H1 (cell line): Measurements from ENCODE around the gene DHRS2. TPM values are rescaled to one million over a fixed set of nuclear protein-coding genes. Genes with fewer than 3 reads are reported as not detected.
A peak's percentile ranks its signal among the peaks of the same experiment; 100 is the strongest.

ENCODE experiments used
- CTCF ChIA-PET: fragments of 300-600 bp; sonication (Branson Sonifier 250); formaldehyde crosslinking; loops from one replicate; lab custom pipeline; 2021; ENCODE audit not compliant: partially characterized antibody; lab: Charles Lee
- POLR2A ChIA-PET: fragments of 300-600 bp; sonication (Branson Sonifier 250); formaldehyde crosslinking; loops from one replicate; lab custom pipeline; 2021; ENCODE audit warnings: inconsistent platforms; ENCODE audit not compliant: partially characterized antibody; lab: Charles Lee
- DNase-seq, 2 experiments: peaks; one replicate each; pipeline versions ENCODE4 v3.0.0 to v3.0.0-alpha.2; 2010 to 2022; ENCODE audit warnings: low spot score in 2 of 2, low read depth in 1 of 2, mixed read lengths in 1 of 2
- FAIRE-seq: peaks from 2 replicates; lab custom pipeline; 2011; peaks lifted over from hg19 to GRCh38; lab: Jason Lieb, UNC
- H2AFZ ChIP-seq: 2 replicates; pipeline ENCODE4 v1.8.1; 2012; ENCODE audit warnings: low read length, inconsistent platforms
- H2AK5ac ChIP-seq: 2 replicates; pipeline ENCODE4 v1.6.1; 2013; ENCODE audit warnings: low read depth, low read length
- H2BK120ac ChIP-seq: replicated peaks from 2 replicates; pipeline ENCODE3; 2013; ENCODE audit warnings: low read depth, low read length, inconsistent platforms
- H2BK12ac ChIP-seq: 2 replicates; pipeline ENCODE4 v1.6.1; 2013; ENCODE audit warnings: low read depth, low read length
- H2BK15ac ChIP-seq: 2 replicates; pipeline ENCODE4 v1.6.1; 2013; ENCODE audit warnings: low read length
- H2BK20ac ChIP-seq: 2 replicates; pipeline ENCODE4 v1.6.1; 2013; ENCODE audit warnings: low read length
- H2BK5ac ChIP-seq: 2 replicates; pipeline ENCODE4 v1.6.1; 2013; ENCODE audit warnings: low read depth, low read length
- H3K14ac ChIP-seq: 2 replicates; pipeline ENCODE4 v1.6.1; 2013; ENCODE audit warnings: inconsistent platforms; ENCODE audit not compliant: insufficient read length
- H3K18ac ChIP-seq: 2 replicates; pipeline ENCODE4 v1.6.1; 2013; ENCODE audit warnings: low read length; ENCODE audit errors: extremely low read depth
- H3K23ac ChIP-seq: 2 replicates; pipeline ENCODE4 v1.6.1; 2013; ENCODE audit warnings: inconsistent platforms; ENCODE audit not compliant: insufficient read length
- H3K23me2 ChIP-seq: 2 replicates; pipeline ENCODE4 v1.6.1; 2013; ENCODE audit warnings: low read depth, low read length
- H3K27ac ChIP-seq: 2 replicates; pipeline ENCODE4 v1.6.1; 2011; ENCODE audit warnings: low read depth, low read length, inconsistent platforms
- H3K27me3 ChIP-seq, 4 experiments: replicated peaks in 1 of 4; 1 replicate in 1 of 4; 2 replicates in 3 of 4; pipeline versions ENCODE4 v1.6.1 to v1.8.1; 2011 to 2013; ENCODE audit warnings: low read length in 3 of 4, mild to moderate bottlenecking in 3 of 4, inconsistent platforms in 2 of 4, mixed read lengths in 2 of 4, moderate library complexity in 1 of 4; ENCODE audit not compliant: control insufficient read depth in 3 of 4, insufficient read depth in 3 of 4; ENCODE audit errors: extremely low read depth in 1 of 4
- H3K36me3 ChIP-seq, 4 experiments: 2 replicates each; pipeline versions ENCODE4 v1.6.1 to v1.8.1; 2011 to 2013; ENCODE audit warnings: mild to moderate bottlenecking in 4 of 4, low read length in 3 of 4, moderate library complexity in 2 of 4, control low read depth in 1 of 4, inconsistent platforms in 1 of 4; ENCODE audit not compliant: insufficient read depth in 4 of 4, control insufficient read depth in 2 of 4
- H3K4ac ChIP-seq: replicated peaks from 2 replicates; pipeline ENCODE3; 2013; ENCODE audit warnings: low read length, low read depth, mixed read lengths, inconsistent platforms; ENCODE audit not compliant: insufficient read length
- H3K4me1 ChIP-seq, 4 experiments: replicated peaks in 1 of 4; 1 replicate in 1 of 4; 2 replicates in 3 of 4; pipeline versions ENCODE4 v1.6.1 to v1.8.1; 2011 to 2013; ENCODE audit warnings: low read length in 3 of 4, inconsistent platforms in 2 of 4, mixed read lengths in 1 of 4; ENCODE audit not compliant: insufficient read depth in 4 of 4, control insufficient read depth in 3 of 4
- H3K4me2 ChIP-seq, 2 experiments: 2 replicates each; pipeline versions ENCODE4 v1.6.1 to v1.8.1; 2011 to 2013; ENCODE audit warnings: low read depth in 2 of 2, low read length in 2 of 2, control low read depth in 1 of 2, inconsistent platforms in 1 of 2, mild to moderate bottlenecking in 1 of 2; ENCODE audit not compliant: insufficient read depth in 1 of 2
- H3K4me3 ChIP-seq, 4 experiments: fragments of 200-600, 300-600 bp in 1 of 4; sonication (generic), shearing (Covaris generic), sonication (Bioruptor Twin) in 1 of 4; 2 replicates each; pipeline versions ENCODE4 v1.5.1 to v1.8.1; 2011 to 2016; ENCODE audit warnings: low read length in 4 of 4, low read depth in 3 of 4, control low read depth in 2 of 4, inconsistent platforms in 2 of 4, mild to moderate bottlenecking in 2 of 4, mixed read lengths in 1 of 4, moderate library complexity in 1 of 4; ENCODE audit not compliant: insufficient read depth in 2 of 4; ENCODE audit errors: extremely low read depth in 1 of 4
- H3K56ac ChIP-seq: replicated peaks from 2 replicates; pipeline ENCODE3; 2013; ENCODE audit warnings: low read depth, mild to moderate bottlenecking, mixed read lengths, low read length, inconsistent platforms; ENCODE audit not compliant: insufficient read length
- H3K79me1 ChIP-seq: 2 replicates; pipeline ENCODE4 v1.6.1; 2013; ENCODE audit warnings: low read depth, low read length, control low read depth
- H3K79me2 ChIP-seq, 2 experiments: 2 replicates each; pipeline versions ENCODE4 v1.6.1 to v1.8.1; 2012 to 2013; ENCODE audit warnings: low read length in 2 of 2, mild to moderate bottlenecking in 2 of 2, inconsistent platforms in 1 of 2; ENCODE audit not compliant: insufficient read depth in 2 of 2, control insufficient read depth in 1 of 2
- H3K9ac ChIP-seq, 4 experiments: replicated peaks in 1 of 4; 1 replicate in 1 of 4; 2 replicates in 3 of 4; pipeline versions ENCODE4 v1.6.1 to v1.8.1; 2011 to 2013; ENCODE audit warnings: low read depth in 3 of 4, low read length in 3 of 4, control low read depth in 2 of 4, mild to moderate bottlenecking in 2 of 4, moderate library complexity in 2 of 4, inconsistent platforms in 1 of 4; ENCODE audit errors: extremely low read depth in 1 of 4
- H3K9me3 ChIP-seq, 2 experiments: 2 replicates each; pipeline versions ENCODE4 v1.6.1 to v1.8.1; 2012 to 2013; ENCODE audit warnings: mild to moderate bottlenecking in 2 of 2, moderate library complexity in 2 of 2, control low read depth in 1 of 2, inconsistent platforms in 1 of 2, low read depth in 1 of 2, low read length in 1 of 2, mixed read lengths in 1 of 2; ENCODE audit not compliant: insufficient read depth in 2 of 2
- H4K20me1 ChIP-seq, 2 experiments: replicated peaks in 1 of 2; 2 replicates each; pipeline versions ENCODE3 to v1.8.1; 2011 to 2013; ENCODE audit warnings: inconsistent platforms in 2 of 2, low read length in 2 of 2, mild to moderate bottlenecking in 1 of 2; ENCODE audit not compliant: insufficient read depth in 2 of 2, control insufficient read depth in 1 of 2
- H4K5ac ChIP-seq: 2 replicates; pipeline ENCODE4 v1.6.1; 2013; ENCODE audit warnings: low read length, low read depth, mixed read lengths, inconsistent platforms; ENCODE audit not compliant: insufficient read length
- H4K8ac ChIP-seq: 2 replicates; pipeline ENCODE4 v1.8.0; 2013; ENCODE audit warnings: mild to moderate bottlenecking, moderate library complexity, low read length, inconsistent platforms; ENCODE audit not compliant: insufficient read depth; ENCODE audit errors: extremely low read depth
- H4K91ac ChIP-seq: replicated peaks from 2 replicates; pipeline ENCODE3; 2013; ENCODE audit warnings: low read length, mixed read lengths, inconsistent platforms; ENCODE audit not compliant: insufficient read length
- BACH1 ChIP-seq: IDR thresholded peaks from 2 replicates; pipeline ENCODE4 v1.6.1; 2012; ENCODE audit warnings: low read length, improper control_type of control experiment
- BCL11A ChIP-seq, 2 experiments: IDR thresholded peaks; one replicate each; pipeline ENCODE4 v1.6.1; 2011; ENCODE audit warnings: low read depth in 2 of 2, low read length in 2 of 2, mild to moderate bottlenecking in 2 of 2
- KDM4A ChIP-seq: IDR thresholded peaks from one replicate; pipeline ENCODE4 v1.7.1; 2012; ENCODE audit warnings: low read depth, mild to moderate bottlenecking, moderate library complexity, low read length, inconsistent platforms; ENCODE audit not compliant: severe bottlenecking
- RNF2 ChIP-seq: fragments of 200-900, 300-1000 bp; sonication (generic); IDR thresholded peaks from 2 replicates; pipeline ENCODE4 v1.7.1; 2016; ENCODE audit warnings: borderline replicate concordance, low read depth, mild to moderate bottlenecking, antibody characterized with exemption, low read length; ENCODE audit not compliant: poor library complexity, severe bottlenecking; ENCODE audit errors: missing control alignments
- TCF12 ChIP-seq: IDR thresholded peaks from 2 replicates; pipeline ENCODE4 v1.6.1; 2011; ENCODE audit warnings: low read depth, mild to moderate bottlenecking, low read length
- ZNF274 ChIP-seq: IDR thresholded peaks from 2 replicates; pipeline ENCODE4 v1.7.0; 2012; ENCODE audit warnings: low read length, borderline replicate concordance; ENCODE audit errors: extremely low read depth
- WGBS, 2 experiments: shearing (Covaris generic) in 1 of 2; methylation state at CpG; one replicate each; pipeline versions ENCODE4 v1.1.6 to v1.1.7; 2013 to 2015; ENCODE audit warnings: low lambda C conversion rate in 2 of 2, mixed read lengths in 2 of 2, inconsistent platforms in 1 of 2, low coverage in 1 of 2, missing lambda C conversion rate in 1 of 2; ENCODE audit not compliant: insufficient replicate concordance in 2 of 2, insufficient coverage in 1 of 2, insufficient read length in 1 of 2; ENCODE audit errors: extremely low coverage in 1 of 2, missing lambda C conversion rate in 1 of 2; 5-methylcytosine and 5-hydroxymethylcytosine counted together
- polyA plus RNA-seq, 7 experiments: library from polyadenylated mRNA; depleted of rRNA in 3 of 7; stranded (reverse) in 5 of 7; unstranded in 2 of 7; fragments of >200 nt in 5 of 7; fragments of 200-250 nt in 2 of 7; gene quantifications; 1 replicate in 5 of 7; 2 replicates in 1 of 7; 4 replicates in 1 of 7; pipeline versions ENCODE4 v1.2.1 to v1.2.3, GENCODE V29; 2011 to 2013; ENCODE audit warnings: missing spikeins in 2 of 7, mixed read lengths in 2 of 7
- total RNA-seq: library from RNA; stranded (reverse); fragmentation: NEBNext Ultra II Directional; extraction: Animal tissue kit (Norgen Biotek cat#: 25700); gene quantifications from 2 replicates; pipeline ENCODE4 v1.2.1, GENCODE V29; 2021

DHRS2 gene
- total and polyA plus RNA-seq, 2 of the 8 experiments (the other 6 are each of a cell fraction or from before 2014, with no cell fraction given) = 1.1 to 3.5 TPM

DNA sequence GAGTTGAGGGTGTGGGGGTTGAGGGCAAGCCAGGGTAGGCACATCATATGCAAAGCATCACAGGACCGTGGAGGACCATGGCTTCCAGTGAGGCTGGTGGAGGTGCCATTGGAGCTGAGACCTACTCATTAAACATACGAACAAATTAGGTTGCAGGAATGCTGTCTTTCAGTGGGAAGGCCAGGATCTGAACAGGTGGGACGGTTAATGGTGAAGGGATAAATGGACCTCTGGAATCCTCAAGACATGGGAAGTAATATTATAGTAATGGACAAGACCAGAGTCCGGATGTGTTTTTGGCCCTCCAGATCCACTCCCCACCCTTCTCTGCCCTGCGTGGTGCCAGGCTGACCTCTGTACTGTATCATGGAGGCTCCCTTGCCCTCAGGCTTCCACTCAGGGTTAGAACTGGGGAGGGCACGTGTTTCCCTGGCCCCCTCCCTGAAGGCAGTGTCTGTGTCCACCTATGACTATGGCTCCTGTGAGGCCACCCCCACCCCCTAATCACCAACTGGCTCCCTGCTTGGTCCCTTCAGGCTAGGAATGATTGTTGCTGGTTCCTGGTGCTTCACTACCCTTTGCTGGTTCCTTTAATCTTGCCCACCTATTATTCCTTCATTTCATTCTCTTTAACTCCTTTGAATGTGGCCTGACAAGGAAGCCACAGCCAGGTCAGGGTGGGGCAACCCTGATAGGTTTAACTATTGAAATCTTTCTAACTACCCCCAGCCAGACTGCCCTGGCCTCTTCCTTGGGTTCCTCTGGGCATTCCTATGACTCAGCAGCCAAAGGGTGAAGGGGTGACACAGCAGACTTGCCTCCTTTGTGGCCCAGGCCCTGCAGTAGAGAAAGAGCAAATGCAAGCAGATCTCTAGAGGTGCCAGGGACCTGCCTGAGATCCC lies 10.7 kb downstream of the DHRS2 start:
- Histone ChIP-seq H3K23ac (no peak overlapping the region), H4K91ac (no peak overlapping the region), H3K4me2 (no peak overlapping the region), H3K23me2 (peaks cover 1% of the 10 kb centered on the region; the same call in 1 of the 2 replicates), H2AFZ (no peak overlapping the region), H4K20me1 (no peaks in the 10 kb centered on the region), H3K18ac (no peak overlapping the region), H2BK20ac (no peak overlapping the region), H3K4ac (no peak overlapping the region), H2BK12ac (no peak overlapping the region), H3K56ac (no peak overlapping the region), H3K79me1 (no peaks in the 10 kb centered on the region), H2BK5ac (no peak overlapping the region), H3K27me3 (peaks cover 0 to 3% (median 0%) of the 10 kb centered on the region in 4 experiments; a peak in 2 of 7 replicates), H3K36me3 (no peaks in the 10 kb centered on the region), H2BK15ac (no peak overlapping the region), H3K9ac (no peak overlapping the region), H3K4me3 (no peak overlapping the region), H2AK5ac (no peak overlapping the region), H3K79me2 (no peaks in the 10 kb centered on the region), H4K8ac (no peak overlapping the region), H4K5ac (no peak overlapping the region), H3K14ac (no peak overlapping the region), H3K27ac (no peak overlapping the region), H2BK120ac (no peak overlapping the region), H3K9me3 (peaks cover 4 to 13% of the 10 kb centered on the region in 2 experiments; a peak in 2 of 4 replicates), H3K4me1 (no peaks in the 10 kb centered on the region)
- POLR2A ChIA-PET = no interaction called here
- DNase-seq (no peak), FAIRE-seq (no peak)
- CTCF ChIA-PET = interaction anchor here (1.1 to 3.4 kb wide), 3 partner anchors 15 to 264 kb away, joined by 3 to 43 read pairs (median 5); no protein-coding TSS in a partner anchor
- TF ChIP-seq ZNF274 = no peak
- TF ChIP-seq KDM4A = no peak
- TF ChIP-seq BACH1 = peak; percentile 85
- no peak for TF ChIP-seq TCF12
- no peak for TF ChIP-seq BCL11A (IDR thresholded peaks at IDR 0.05; ENCODE audit: low read depth in 2 of 2, low read length in 2 of 2)
- TF ChIP-seq RNF2 = no peak
- 77% methylated on average over 6 of the region's 6 CpGs; no CpG with 5 or more reads in 1 of the 2 experiments for WGBS, 2 experiments
